Measurements from ENCODE around the gene LCT.

DNA sequence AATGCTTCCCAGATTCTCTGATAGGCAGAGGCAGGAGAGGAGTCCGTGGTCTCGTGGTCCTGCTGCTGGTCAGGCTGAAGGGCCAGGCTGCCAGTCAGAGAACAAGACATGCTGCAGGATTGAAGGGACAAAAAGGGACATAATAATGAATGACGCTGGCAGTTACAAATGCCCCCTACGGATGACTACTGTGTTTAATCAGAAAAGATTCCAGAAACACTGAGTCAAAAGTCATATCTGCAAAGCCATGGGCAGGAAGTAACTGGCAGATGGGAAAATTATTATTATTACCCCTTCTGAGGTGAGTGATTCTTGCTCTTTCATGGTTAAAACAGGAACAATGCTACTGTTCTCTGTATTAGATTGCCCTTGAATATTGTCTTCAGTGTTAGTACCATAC lies 19.0 kb downstream of the LCT start:
- TF ChIP-seq, protein P1, sequence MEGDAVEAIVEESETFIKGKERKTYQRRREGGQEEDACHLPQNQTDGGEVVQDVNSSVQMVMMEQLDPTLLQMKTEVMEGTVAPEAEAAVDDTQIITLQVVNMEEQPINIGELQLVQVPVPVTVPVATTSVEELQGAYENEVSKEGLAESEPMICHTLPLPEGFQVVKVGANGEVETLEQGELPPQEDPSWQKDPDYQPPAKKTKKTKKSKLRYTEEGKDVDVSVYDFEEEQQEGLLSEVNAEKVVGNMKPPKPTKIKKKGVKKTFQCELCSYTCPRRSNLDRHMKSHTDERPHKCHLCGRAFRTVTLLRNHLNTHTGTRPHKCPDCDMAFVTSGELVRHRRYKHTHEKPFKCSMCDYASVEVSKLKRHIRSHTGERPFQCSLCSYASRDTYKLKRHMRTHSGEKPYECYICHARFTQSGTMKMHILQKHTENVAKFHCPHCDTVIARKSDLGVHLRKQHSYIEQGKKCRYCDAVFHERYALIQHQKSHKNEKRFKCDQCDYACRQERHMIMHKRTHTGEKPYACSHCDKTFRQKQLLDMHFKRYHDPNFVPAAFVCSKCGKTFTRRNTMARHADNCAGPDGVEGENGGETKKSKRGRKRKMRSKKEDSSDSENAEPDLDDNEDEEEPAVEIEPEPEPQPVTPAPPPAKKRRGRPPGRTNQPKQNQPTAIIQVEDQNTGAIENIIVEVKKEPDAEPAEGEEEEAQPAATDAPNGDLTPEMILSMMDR (IDR thresholded peaks at IDR 0.05; ENCODE audit: insufficient read depth, low read length, poor library complexity, severe bottlenecking), result no peak
- no peak for TF ChIP-seq EZH2phosphoT487 (conservative IDR thresholded peaks at IDR 0.05; ENCODE audit: low read length)

Data from SU-DHL-6 (cell line).